Activated T-cell treated with anti-CD3 and anti-CD28 coated beads for 1 hour (primary cell): Measurements from ENCODE around the gene ZCWPW2.

Source experiments
- DNase-seq: peaks from one replicate; pipeline ENCODE4 v3.0.0-alpha.2; 2020; ENCODE audit warnings: low read depth

The ZCWPW2 gene

GRCh38 chr3:28348629-28349468 lies at the start of gene ZCWPW2, which contains the start of gene AZI2:
Gene ZCWPW2, plus strand, starts transcription at chr3:28348721. Its CDS starts 64,348 bp downstream, at chr3:28413069.
Gene AZI2, minus strand, starts transcription at chr3:28348824. Its CDS starts 8,207 bp downstream, at chr3:28340617.
- peak; percentile 89 for DNase-seq

DNA sequence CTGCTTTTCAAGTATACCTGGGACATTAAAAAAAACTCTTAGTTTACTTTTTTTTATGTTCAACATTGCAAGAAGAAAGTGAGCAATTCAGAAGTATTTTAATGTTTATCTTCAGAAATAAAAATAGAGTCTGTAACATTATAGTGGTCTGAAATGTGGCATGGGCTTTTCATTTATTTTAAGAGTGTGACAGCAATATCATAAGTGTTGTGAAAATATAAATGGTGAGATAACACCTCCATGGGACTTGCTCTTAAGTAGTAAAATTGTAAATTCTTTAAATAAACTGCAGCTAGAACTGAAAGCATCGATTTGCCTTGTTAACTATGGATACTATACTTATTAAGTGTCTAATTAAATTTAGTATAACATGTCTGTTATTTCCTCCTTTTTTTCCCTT lies 48.8 kb upstream of the ZCWPW2 start:
- DNase-seq = no peak

- DNase-seq = no peak
Measured at GRCh38 chr3:28300345-28300962, 48.1 kb upstream of the ZCWPW2 start.

DNA sequence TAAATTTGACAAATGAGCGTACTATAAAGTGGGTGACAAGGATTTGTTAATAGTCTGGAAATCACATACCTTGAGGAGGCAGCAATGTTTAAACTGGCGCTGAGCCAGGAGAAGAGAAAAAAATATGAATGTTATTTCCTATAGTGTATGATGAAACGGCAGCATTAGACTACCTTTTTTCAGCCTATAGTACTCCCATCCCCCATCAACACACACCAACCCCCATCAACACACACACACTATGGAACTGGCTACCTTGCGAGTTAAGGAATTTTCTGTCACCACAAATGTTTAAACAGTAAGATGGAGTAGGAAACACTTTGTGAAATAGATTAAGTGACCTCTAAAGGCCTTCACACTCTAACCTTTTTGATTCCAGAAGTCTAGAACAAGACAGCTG lies 46.8 kb upstream of the ZCWPW2 start:
- no peak for DNase-seq

- no peak for DNase-seq
Measured at GRCh38 chr3:28308196-28308595, 40.3 kb upstream of the ZCWPW2 start.

- DNase-seq = no peak
Measured at GRCh38 chr3:28315711-28316110, 32.8 kb upstream of the ZCWPW2 start.

DNA sequence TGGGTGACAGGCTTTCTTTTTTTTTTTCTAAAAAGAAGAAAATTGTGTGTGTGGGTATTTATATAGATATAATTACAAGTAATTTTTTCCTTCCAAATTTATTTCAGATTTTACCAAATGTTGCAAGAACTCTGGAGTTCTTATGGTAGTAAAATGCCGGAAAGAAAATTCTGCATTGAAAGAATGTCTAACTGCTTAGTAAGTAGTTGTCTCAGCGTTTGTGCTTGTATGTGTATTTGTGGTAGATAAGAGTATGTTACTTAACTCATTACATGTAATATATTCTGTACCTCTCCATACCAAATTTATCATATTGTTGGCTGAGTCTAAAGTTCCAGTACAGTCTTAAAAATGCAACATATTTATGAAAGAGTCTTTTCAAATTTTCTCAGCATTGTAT lies 32.3 kb upstream of the ZCWPW2 start:
- DNase-seq = no peak

DNA sequence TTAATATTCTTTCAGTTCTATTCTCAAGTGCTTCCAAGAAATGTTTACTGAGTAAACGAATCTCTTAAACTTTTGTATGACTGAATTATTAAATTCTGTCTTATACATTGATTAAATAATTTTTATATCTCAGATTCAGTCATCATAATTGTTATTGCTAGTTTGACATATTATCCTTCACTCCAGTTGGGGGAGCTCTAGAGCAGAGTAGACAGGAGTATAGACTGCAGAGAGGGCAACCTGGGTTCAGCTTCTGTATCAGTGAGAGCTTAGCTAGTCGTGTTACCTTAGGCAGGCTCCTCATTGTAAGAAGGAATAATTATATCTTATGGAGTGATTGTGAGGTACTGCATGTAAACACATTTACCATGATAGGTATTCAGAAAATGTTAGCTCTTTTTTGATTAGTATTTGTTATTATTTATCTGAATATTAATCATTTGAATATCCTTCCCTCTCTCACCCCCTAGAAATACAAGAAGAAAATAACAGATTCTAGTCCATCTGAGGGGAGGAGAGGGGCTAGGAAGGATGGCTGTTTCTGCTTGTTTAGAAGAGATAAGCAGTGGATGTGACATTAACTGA lies 31.0 kb upstream of the ZCWPW2 start:
- no peak for DNase-seq

DNA sequence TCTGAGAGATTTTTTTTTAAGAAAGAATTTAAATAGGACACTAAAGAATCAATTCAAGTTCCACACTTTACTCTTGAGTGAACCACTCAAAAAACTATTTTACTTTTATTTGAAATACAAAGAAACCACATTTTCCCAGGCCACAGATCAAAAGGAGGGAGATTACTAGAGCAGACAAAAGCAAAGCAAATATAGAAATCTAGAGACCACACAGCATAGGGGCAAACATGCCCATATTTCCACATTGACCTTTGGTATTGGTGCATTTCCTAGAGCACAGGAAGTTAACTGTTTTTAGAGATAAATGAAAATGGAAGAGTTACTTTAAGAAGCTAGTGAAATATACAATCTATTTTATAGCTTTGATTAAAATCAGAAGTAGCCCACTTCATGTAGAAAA lies 27.5 kb upstream of the ZCWPW2 start:
- DNase-seq = no peak

GRCh38 chr3:28322464-28322863 lies 26.1 kb upstream of the ZCWPW2 start:
- no peak for DNase-seq

- DNase-seq = no peak
Measured at GRCh38 chr3:28326458-28326926, 22.0 kb upstream of the ZCWPW2 start.

- DNase-seq = no peak
Measured at GRCh38 chr3:28328188-28329151, 20.1 kb upstream of the ZCWPW2 start.

- no peak for DNase-seq
Measured at GRCh38 chr3:28334552-28334951, 14.0 kb upstream of the ZCWPW2 start.

- DNase-seq = no peak
Measured at GRCh38 chr3:28335246-28335645, 13.3 kb upstream of the ZCWPW2 start.

- no peak for DNase-seq
Measured at GRCh38 chr3:28337230-28337629, 11.3 kb upstream of the ZCWPW2 start.

- no peak for DNase-seq
Measured at GRCh38 chr3:28343144-28343543, 5.4 kb upstream of the ZCWPW2 start.

DNA sequence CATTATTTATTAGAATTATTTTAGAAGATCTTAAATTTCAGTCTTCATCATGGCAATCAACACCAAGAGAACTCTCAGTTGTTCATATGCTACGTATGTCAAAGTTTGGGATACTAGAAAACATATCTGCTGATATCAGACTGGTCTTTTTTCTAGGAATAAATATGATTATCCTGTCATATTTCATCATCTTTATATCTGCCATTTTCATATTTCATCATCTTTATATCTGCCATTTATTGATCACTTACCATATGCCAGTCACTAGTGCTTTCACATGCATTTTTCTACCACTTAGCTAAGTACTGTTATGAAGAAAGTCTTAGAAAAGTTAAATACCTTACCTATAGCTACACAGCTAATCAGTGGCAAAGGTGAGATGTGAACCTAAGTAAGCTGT lies 2.8 kb upstream of the ZCWPW2 start:
- DNase-seq = no peak

GRCh38 chr3:28347374-28348264 lies 902 bp upstream of the ZCWPW2 start:
- no peak for DNase-seq

- DNase-seq = no peak
Measured at GRCh38 chr3:28348265-28348628, 274 bp upstream of the ZCWPW2 start.

DNA sequence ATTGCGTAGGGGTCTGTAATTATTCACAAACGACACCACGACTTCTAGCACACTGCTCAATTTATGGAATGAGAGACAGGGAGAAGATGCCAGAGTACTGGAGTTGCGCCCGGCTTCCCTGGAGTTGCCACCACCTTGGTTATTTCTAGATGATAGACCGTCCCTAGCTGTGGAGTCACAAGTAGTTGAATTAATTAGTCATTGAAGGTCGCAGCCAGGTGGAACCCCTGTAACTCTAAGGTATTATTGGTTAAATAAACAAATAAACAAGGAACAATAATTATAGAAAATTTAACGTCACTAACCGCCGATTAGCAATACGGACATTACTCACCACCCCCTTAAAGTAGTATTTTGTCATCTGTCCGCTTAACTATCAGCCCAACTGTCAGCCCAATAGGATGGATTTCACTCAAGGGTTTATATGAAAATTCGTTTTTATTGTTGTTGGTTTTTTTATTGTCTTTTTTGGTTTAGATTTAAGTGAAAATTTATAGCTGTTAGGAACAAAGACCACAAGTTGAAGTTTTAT lies 1.0 kb downstream of the ZCWPW2 start:
- no peak for DNase-seq

- no peak for DNase-seq
Measured at GRCh38 chr3:28376424-28376823, 27.9 kb downstream of the ZCWPW2 start.
